Neural cell (in vitro differentiated cells): ENCODE data around the gene KCNQ5.

Experiments
- CTCF ChIP-seq: fragments of 450-650 bp; IDR thresholded peaks from 2 replicates; pipeline ENCODE4 v1.5.1; 2014; ENCODE audit warnings: antibody characterized with exemption, mild to moderate bottlenecking, moderate library complexity; ENCODE audit not compliant: poor library complexity, severe bottlenecking
- EP300 ChIP-seq: fragments of 450-650 bp; conservative IDR thresholded peaks from 2 replicates; pipeline ENCODE4 v1.6.1; 2014; ENCODE audit warnings: antibody characterized with exemption, mild to moderate bottlenecking, moderate library complexity; ENCODE audit not compliant: poor library complexity, severe bottlenecking
- POLR2AphosphoS5 ChIP-seq: IDR thresholded peaks from 2 replicates; pipeline ENCODE4 v1.6.1; 2012
- TAF1 ChIP-seq: IDR thresholded peaks from 2 replicates; pipeline ENCODE4 v1.6.1; 2012; ENCODE audit warnings: low read depth

GRCh38 chr6:73203098-73203497 lies 581.2 kb downstream of the KCNQ5 start:
- TF ChIP-seq CTCF (no peak), EP300 (no peak), POLR2AphosphoS5 (no peak), TAF1 (no peak)
